ENCODE results near the gene TBC1D2B. TPM values are rescaled to one million over a fixed set of nuclear protein-coding genes. Genes with fewer than 3 reads are reported as not detected.

Gene TBC1D2B
- total and polyA plus RNA-seq, 9 donors = 42.3 to 146 (median 115) TPM

GRCh38 chr15:78101423-78102105, 24.1 kb upstream of the TBC1D2B start:
- DNase-seq = no peak
- Histone ChIP-seq H3K4me3 (no peak overlapping the region), H3K9me3 (no peaks in the 10 kb centered on the region), H3K4me1 (ENCODE audit: insufficient read depth) (no peaks in the 10 kb centered on the region), H3K27ac (no peak overlapping the region), H3K27me3 (no peaks in the 10 kb centered on the region), H3K36me3 (no peaks in the 10 kb centered on the region)
- TF ChIP-seq EP300 (IDR thresholded peaks at IDR 0.05) (no peak), POLR2A (IDR thresholded peaks at IDR 0.05) (no peak)
- TF ChIP-seq, protein P1, sequence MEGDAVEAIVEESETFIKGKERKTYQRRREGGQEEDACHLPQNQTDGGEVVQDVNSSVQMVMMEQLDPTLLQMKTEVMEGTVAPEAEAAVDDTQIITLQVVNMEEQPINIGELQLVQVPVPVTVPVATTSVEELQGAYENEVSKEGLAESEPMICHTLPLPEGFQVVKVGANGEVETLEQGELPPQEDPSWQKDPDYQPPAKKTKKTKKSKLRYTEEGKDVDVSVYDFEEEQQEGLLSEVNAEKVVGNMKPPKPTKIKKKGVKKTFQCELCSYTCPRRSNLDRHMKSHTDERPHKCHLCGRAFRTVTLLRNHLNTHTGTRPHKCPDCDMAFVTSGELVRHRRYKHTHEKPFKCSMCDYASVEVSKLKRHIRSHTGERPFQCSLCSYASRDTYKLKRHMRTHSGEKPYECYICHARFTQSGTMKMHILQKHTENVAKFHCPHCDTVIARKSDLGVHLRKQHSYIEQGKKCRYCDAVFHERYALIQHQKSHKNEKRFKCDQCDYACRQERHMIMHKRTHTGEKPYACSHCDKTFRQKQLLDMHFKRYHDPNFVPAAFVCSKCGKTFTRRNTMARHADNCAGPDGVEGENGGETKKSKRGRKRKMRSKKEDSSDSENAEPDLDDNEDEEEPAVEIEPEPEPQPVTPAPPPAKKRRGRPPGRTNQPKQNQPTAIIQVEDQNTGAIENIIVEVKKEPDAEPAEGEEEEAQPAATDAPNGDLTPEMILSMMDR (IDR thresholded peaks at IDR 0.05) = no peak
- intact Hi-C loops (cut with DNase I) = no loop called here
- WGBS, 3 donors = 97 to 98% (median 98%) methylated on average over 5 of the region's 5 CpGs

DNA sequence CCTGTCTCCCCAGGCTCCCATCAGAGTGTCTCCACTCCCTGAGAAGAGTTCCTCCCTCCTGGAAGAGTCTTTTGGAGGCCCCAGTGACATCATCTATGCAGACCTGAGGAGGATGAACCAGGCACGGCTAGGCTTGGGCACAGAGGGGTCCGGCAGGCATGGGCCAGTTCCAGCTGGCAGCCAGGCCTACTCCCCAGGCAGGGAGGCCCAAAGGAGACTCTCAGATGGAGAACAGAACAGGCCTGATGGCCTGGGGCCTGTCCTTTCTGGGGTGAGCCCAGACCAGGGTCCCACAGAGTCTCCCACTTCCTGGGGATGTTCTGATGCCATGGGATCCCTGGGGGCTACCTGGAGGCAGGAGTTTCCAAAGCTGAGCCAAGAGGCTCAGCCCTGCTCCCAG, 23.4 kb upstream of the TBC1D2B start:
- no peak for TF ChIP-seq EP300 (IDR thresholded peaks at IDR 0.05)
- TF ChIP-seq, protein P1 (IDR thresholded peaks at IDR 0.05) = no peak
- no peak for TF ChIP-seq POLR2A (IDR thresholded peaks at IDR 0.05)
- intact Hi-C loops (cut with DNase I) = no loop called here
- no peaks in the 10 kb centered on the region for H3K9me3 ChIP-seq
- DNase-seq = no peak
- H3K27ac ChIP-seq = no peak overlapping the region
- no peaks in the 10 kb centered on the region for H3K36me3 ChIP-seq
- 84 to 88% (median 87%) methylated on average over 2 of the region's 2 CpGs for WGBS, 3 donors
- H3K27me3 ChIP-seq = no peaks in the 10 kb centered on the region
- no peaks in the 10 kb centered on the region for H3K4me1 ChIP-seq (ENCODE audit: insufficient read depth)
- no peak overlapping the region for H3K4me3 ChIP-seq

DNA sequence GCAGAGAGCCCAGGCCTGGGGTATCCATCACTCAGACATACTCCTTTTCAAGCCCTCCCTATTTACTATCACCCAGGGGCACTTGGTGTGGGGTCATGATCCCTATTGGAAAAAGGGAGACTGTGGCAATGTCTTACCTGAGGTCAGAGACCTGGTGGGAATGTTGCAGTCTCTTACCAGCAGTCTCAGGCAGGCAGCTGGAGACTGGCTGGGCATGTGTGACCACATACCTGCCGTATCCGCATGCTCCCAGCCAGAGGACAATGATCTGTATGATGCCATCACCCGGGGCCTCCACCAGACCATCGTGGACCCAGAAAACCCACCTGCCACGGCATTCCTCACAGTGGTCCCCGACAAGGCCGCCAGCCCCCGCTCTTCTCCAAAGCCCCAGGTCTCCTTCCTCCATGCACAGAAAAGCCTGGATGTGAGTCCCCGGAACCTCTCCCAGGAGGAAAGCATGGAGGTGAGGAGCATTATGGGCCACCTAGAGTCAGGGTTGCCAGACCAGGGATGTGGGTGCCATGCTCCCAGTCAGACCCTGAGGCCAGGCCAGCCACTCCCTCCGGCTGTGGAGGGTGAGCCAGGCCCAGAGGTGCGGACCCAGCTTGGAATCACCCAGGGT, 20.7 kb upstream of the TBC1D2B start:
- H3K4me1 ChIP-seq (ENCODE audit: insufficient read depth) = peaks cover 3% of the 10 kb centered on the region
- 95 to 98% (median 96%) methylated on average over 11 of the region's 11 CpGs for WGBS, 3 donors
- no peak overlapping the region for H3K27ac ChIP-seq
- no peak for TF ChIP-seq POLR2A (IDR thresholded peaks at IDR 0.05)
- H3K4me3 ChIP-seq = no peak overlapping the region
- H3K9me3 ChIP-seq = no peaks in the 10 kb centered on the region
- no peak for DNase-seq
- H3K36me3 ChIP-seq = no peaks in the 10 kb centered on the region
- intact Hi-C loops (cut with DNase I) = no loop called here
- H3K27me3 ChIP-seq = no peaks in the 10 kb centered on the region

- no peak overlapping the region for H3K27ac ChIP-seq
- no peak for DNase-seq
- no peak for TF ChIP-seq POLR2A (IDR thresholded peaks at IDR 0.05)
- TF ChIP-seq, protein P1 (IDR thresholded peaks at IDR 0.05) = no peak
- intact Hi-C loops (cut with DNase I) = no loop called here
- no peak overlapping the region for H3K4me3 ChIP-seq
- no peaks in the 10 kb centered on the region for H3K27me3 ChIP-seq
- H3K4me1 ChIP-seq (ENCODE audit: insufficient read depth) = peaks cover 6% of the 10 kb centered on the region
- H3K36me3 ChIP-seq = no peaks in the 10 kb centered on the region
- 92 to 94% (median 94%) methylated on average over 9 of the region's 9 CpGs for WGBS, 3 donors
- H3K9me3 ChIP-seq = no peaks in the 10 kb centered on the region
These were observed 20.2 kb upstream of the TBC1D2B start for GRCh38 chr15:78097667-78098066.
